GM23338 (cell line): ENCODE data around the gene MEGF8. TPM values are rescaled to one million over a fixed set of nuclear protein-coding genes. Genes with fewer than 3 reads are reported as not detected.

ENCODE experiments used
- ATAC-seq: fragments of 200-7000 bp; cut with Tn5 transposase; 3 replicates; pipeline ENCODE4 v1.9.1; 2020
- DNase-seq: peaks from one replicate; pipeline ENCODE4 v3.0.0-alpha.2; 2015; ENCODE audit warnings: low spot score
- H2AFZ ChIP-seq: fragments of 200-600 bp; sonication (generic); 2 replicates; pipeline ENCODE4 v1.8.0; 2016; ENCODE audit warnings: antibody characterized with exemption, mild to moderate bottlenecking, moderate library complexity
- H3F3A ChIP-seq: fragments of 200-600 bp; sonication (generic); replicated peaks from 2 replicates; pipeline ENCODE4 v1.8.0; 2017; ENCODE audit warnings: antibody characterized with exemption, mixed run types, low read depth
- H3K27ac ChIP-seq: fragments of 200-600 bp; sonication (generic); 2 replicates; pipeline ENCODE4 v1.6.1; 2016; ENCODE audit warnings: low read depth
- H3K27me3 ChIP-seq: fragments of 200-600 bp; sonication (generic); 2 replicates; pipeline ENCODE4 v1.8.0; 2016; ENCODE audit warnings: mild to moderate bottlenecking, mixed run types, moderate library complexity; ENCODE audit not compliant: insufficient read depth
- H3K36me3 ChIP-seq: fragments of 200-600 bp; sonication (generic); 2 replicates; pipeline ENCODE4 v1.8.0; 2016; ENCODE audit warnings: mild to moderate bottlenecking; ENCODE audit not compliant: insufficient read depth
- H3K4me1 ChIP-seq: fragments of 200-600 bp; sonication (generic); 2 replicates; pipeline ENCODE4 v1.8.0; 2016; ENCODE audit warnings: mild to moderate bottlenecking, moderate library complexity; ENCODE audit not compliant: insufficient read depth
- H3K4me2 ChIP-seq: fragments of 200-600 bp; sonication (generic); 2 replicates; pipeline ENCODE4 v1.7.1; 2017; ENCODE audit warnings: mixed run types
- H3K4me3 ChIP-seq: fragments of 200-600 bp; sonication (generic); 2 replicates; pipeline ENCODE4 v1.6.1; 2016; ENCODE audit warnings: mixed run types
- H3K79me2 ChIP-seq: fragments of 200-600 bp; sonication (generic); replicated peaks from 2 replicates; pipeline ENCODE4 v1.8.0; 2017; ENCODE audit warnings: mild to moderate bottlenecking; ENCODE audit not compliant: insufficient read depth
- H3K9me2 ChIP-seq: fragments of 200-600 bp; sonication (generic); 2 replicates; pipeline ENCODE4 v1.8.0; 2017; ENCODE audit not compliant: insufficient read depth
- H4K20me1 ChIP-seq: fragments of 200-600 bp; sonication (generic); replicated peaks from 2 replicates; pipeline ENCODE4 v1.8.0; 2017; ENCODE audit warnings: mild to moderate bottlenecking; ENCODE audit not compliant: insufficient read depth
- H3K27ac Mint-ChIP-seq: 2 replicates; pipeline ENCODE4 v1.8.0; 2020; ENCODE audit warnings: inconsistent platforms, mild to moderate bottlenecking, moderate library complexity, mixed read lengths
- H3K27me3 Mint-ChIP-seq: 3 replicates; pipeline ENCODE4 v1.8.0; 2022; ENCODE audit warnings: low read depth, mild to moderate bottlenecking, moderate library complexity, mixed read lengths, inconsistent platforms; ENCODE audit not compliant: insufficient read depth, poor library complexity
- H3K36me3 Mint-ChIP-seq: 3 replicates; pipeline ENCODE4 v1.8.0; 2021; ENCODE audit warnings: low read depth, mild to moderate bottlenecking, inconsistent platforms, moderate library complexity, mixed read lengths
- H3K4me1 Mint-ChIP-seq: 3 replicates; pipeline ENCODE4 v1.8.0; 2020; ENCODE audit warnings: mild to moderate bottlenecking, inconsistent platforms, mixed read lengths
- H3K4me3 Mint-ChIP-seq: 3 replicates; pipeline ENCODE4 v1.8.0; 2021; ENCODE audit warnings: moderate library complexity, mild to moderate bottlenecking, inconsistent platforms, mixed read lengths
- H3K9me3 Mint-ChIP-seq: 3 replicates; pipeline ENCODE4 v1.8.0; 2020; ENCODE audit warnings: moderate library complexity, mild to moderate bottlenecking, inconsistent platforms, mixed read lengths
- CREB1 ChIP-seq: fragments of 250-450 bp; sonication (Bioruptor Pico); IDR thresholded peaks from 2 replicates; pipeline ENCODE4 v1.5.0; 2020; ENCODE audit warnings: low read depth, mild to moderate bottlenecking, moderate library complexity
- CTCF ChIP-seq, 2 experiments: fragments of 200-600 bp in 1 of 2; sonication (generic) in 1 of 2; conservative IDR thresholded peaks; 2 replicates each; pipeline versions ENCODE4 v1.5.1 to v1.6.1; 2016 to 2017; ENCODE audit warnings: antibody characterized with exemption in 2 of 2, low read depth in 2 of 2, mild to moderate bottlenecking in 2 of 2, moderate library complexity in 1 of 2
- ETS1 ChIP-seq: IDR thresholded peaks from 2 replicates; pipeline ENCODE4 v1.6.1; 2016; ENCODE audit warnings: antibody characterized with exemption
- JUNB ChIP-seq: IDR thresholded peaks from one replicate; pipeline ENCODE4 v1.6.1; 2016; ENCODE audit warnings: antibody characterized with exemption; ENCODE audit not compliant: unreplicated experiment
- POLR2AphosphoS5 ChIP-seq: IDR thresholded peaks from 2 replicates; pipeline ENCODE4 v1.6.1; 2016; ENCODE audit warnings: antibody characterized with exemption, low read depth
- REST ChIP-seq: IDR thresholded peaks from one replicate; pipeline ENCODE4 v1.6.1; 2018; ENCODE audit warnings: antibody characterized with exemption; ENCODE audit not compliant: unreplicated experiment
- STAT1 ChIP-seq: IDR thresholded peaks from one replicate; pipeline ENCODE4 v1.6.1; 2016; ENCODE audit warnings: antibody characterized with exemption; ENCODE audit not compliant: unreplicated experiment
- ZNF114 ChIP-seq: fragments of 250-450 bp; sonication (Bioruptor Pico); IDR thresholded peaks from 2 replicates; pipeline ENCODE4 v1.5.0; 2020; ENCODE audit warnings: mild to moderate bottlenecking, moderate library complexity
- ZNF331 ChIP-seq: fragments of 250-450 bp; sonication (Bioruptor Pico); IDR thresholded peaks from 2 replicates; pipeline ENCODE4 v1.5.0; 2020; ENCODE audit warnings: low read depth, mild to moderate bottlenecking, moderate library complexity
- ZNF462 ChIP-seq: fragments of 250-450 bp; sonication (Bioruptor Pico); IDR thresholded peaks from 2 replicates; pipeline ENCODE4 v1.5.0; 2020; ENCODE audit warnings: mild to moderate bottlenecking, moderate library complexity
- polyA plus RNA-seq: library from polyadenylated mRNA; unstranded; fragments of >200 nt; fragmentation: Nextera tagmentation; extraction: Ambion mirVana; gene quantifications from 2 replicates; pipeline ENCODE4 v1.2.1, GENCODE V29; 2016
- total RNA-seq: library from RNA; depleted of rRNA; stranded (reverse); fragments of >200 nt; shearing (Covaris generic); gene quantifications from 2 replicates; pipeline ENCODE4 v1.2.3, GENCODE V29; 2014

MEGF8 gene
- total and polyA plus RNA-seq, 2 experiments from 2014 or later: 6.2 to 40.5 TPM

- no peak for TF ChIP-seq POLR2AphosphoS5
- no peak for TF ChIP-seq CTCF (conservative IDR thresholded peaks at IDR 0.05; ENCODE audit: low read depth in 2 of 2)
- no peak for TF ChIP-seq ZNF114
- TF ChIP-seq STAT1: no peak
- TF ChIP-seq ZNF331 (CRISPR knock-in tag): no peak
Measured at GRCh38 chr19:42326969-42327368, 1.5 kb downstream of the MEGF8 start (continued).

- H3K4me3 ChIP-seq: no peak overlapping the region
- no peaks in the 10 kb centered on the region for H3K36me3 ChIP-seq
- no peaks in the 10 kb centered on the region for H3K9me3 Mint-ChIP-seq
- peaks cover 6% of the 10 kb centered on the region; the same call in 1 of the 2 replicates for H3K4me1 ChIP-seq
- no peaks in the 10 kb centered on the region for H3K9me2 ChIP-seq
- H3K27me3 ChIP-seq: peaks cover 14% of the 10 kb centered on the region
- DNase-seq (no peak), ATAC-seq (no peak)
- no peak overlapping the region for H3K4me3 Mint-ChIP-seq
- no peak overlapping the region for H2AFZ ChIP-seq
- peaks cover 6% of the 10 kb centered on the region for H3F3A ChIP-seq
- H3K4me1 Mint-ChIP-seq: peaks cover 31% of the 10 kb centered on the region
- H4K20me1 ChIP-seq: peaks cover 4% of the 10 kb centered on the region
- H3K27ac ChIP-seq: no peak overlapping the region
- H3K79me2 ChIP-seq: peaks cover 26% of the 10 kb centered on the region
- H3K36me3 Mint-ChIP-seq: no peaks in the 10 kb centered on the region
- H3K27me3 Mint-ChIP-seq: peaks cover 17% of the 10 kb centered on the region
- H3K4me2 ChIP-seq: no peak overlapping the region
- H3K27ac Mint-ChIP-seq: no peak overlapping the region
- TF ChIP-seq ETS1: no peak
- no peak for TF ChIP-seq REST
- TF ChIP-seq ZNF462: no peak
- TF ChIP-seq POLR2AphosphoS5: no peak
- no peak for TF ChIP-seq JUNB
- no peak for TF ChIP-seq CREB1 (CRISPR knock-in tag)
- TF ChIP-seq CTCF (conservative IDR thresholded peaks at IDR 0.05; ENCODE audit: low read depth in 2 of 2): no peak
- no peak for TF ChIP-seq ZNF331 (CRISPR knock-in tag)
Measured at GRCh38 chr19:42327381-42327780, 1.9 kb downstream of the MEGF8 start.
